ENCODE results near the gene ZNF836. TPM values are rescaled to one million over a fixed set of nuclear protein-coding genes. Genes with fewer than 3 reads are reported as not detected.

Gene ZNF836
- total RNA-seq, 3 donors from 2014 or later (not counting 1 experiment from before 2014, with no cell fraction given), result 27.9 to 40.2 (median 28.0) TPM

GRCh38 chr19:52155596-52156359 is 15.6 kb downstream of the ZNF836 start:
- WGBS (ENCODE audit: insufficient coverage), result 99% methylated on average over 15 of the region's 15 CpGs

DNA sequence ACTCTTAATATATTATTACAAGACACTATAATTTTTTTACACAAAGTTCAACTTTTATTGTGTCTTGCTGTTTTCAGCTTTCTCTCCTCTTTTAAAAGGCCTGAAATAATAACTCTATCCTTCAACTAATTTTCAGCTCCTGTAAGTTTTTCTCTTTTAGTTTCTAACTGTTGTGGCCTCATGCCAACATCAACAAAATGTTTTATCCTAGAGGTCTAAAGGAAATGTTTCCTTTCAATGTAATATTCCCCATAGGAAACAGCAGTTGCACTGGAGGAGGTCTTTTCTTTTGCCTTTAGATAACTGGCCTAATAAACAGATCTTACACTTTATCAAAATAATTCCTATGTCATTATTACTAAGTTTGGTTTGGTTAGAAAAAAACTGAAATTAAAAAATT is 23.2 kb downstream of the ZNF836 start:
- intact Hi-C loops (cut with micrococcal nuclease), result no loop called here
- H3K4me1 ChIP-seq (ENCODE audit: control insufficient read depth, insufficient read depth, low read length), result no peaks in the 10 kb centered on the region
- no peaks in the 10 kb centered on the region for H3K27me3 ChIP-seq (ENCODE audit: control insufficient read depth, insufficient read depth, low read length)
- no peaks in the 10 kb centered on the region for H3K27me3 Mint-ChIP-seq (ENCODE audit: low read depth in 2 of 2)
- peaks cover 15% of the 10 kb centered on the region for H3K36me3 Mint-ChIP-seq
- H3K4me1 Mint-ChIP-seq, result no peaks in the 10 kb centered on the region
- no peak overlapping the region for H3K4me3 ChIP-seq (ENCODE audit: low read length)
- ATAC-seq, result no peak
- no peak overlapping the region for H3K27ac ChIP-seq (ENCODE audit: low read length)
- no peak overlapping the region for H3K4me3 Mint-ChIP-seq
- no peak overlapping the region for H3K27ac Mint-ChIP-seq
- H3K36me3 ChIP-seq (ENCODE audit: control insufficient read depth, insufficient read depth, low read length), result no peaks in the 10 kb centered on the region
- TF ChIP-seq, protein P1, sequence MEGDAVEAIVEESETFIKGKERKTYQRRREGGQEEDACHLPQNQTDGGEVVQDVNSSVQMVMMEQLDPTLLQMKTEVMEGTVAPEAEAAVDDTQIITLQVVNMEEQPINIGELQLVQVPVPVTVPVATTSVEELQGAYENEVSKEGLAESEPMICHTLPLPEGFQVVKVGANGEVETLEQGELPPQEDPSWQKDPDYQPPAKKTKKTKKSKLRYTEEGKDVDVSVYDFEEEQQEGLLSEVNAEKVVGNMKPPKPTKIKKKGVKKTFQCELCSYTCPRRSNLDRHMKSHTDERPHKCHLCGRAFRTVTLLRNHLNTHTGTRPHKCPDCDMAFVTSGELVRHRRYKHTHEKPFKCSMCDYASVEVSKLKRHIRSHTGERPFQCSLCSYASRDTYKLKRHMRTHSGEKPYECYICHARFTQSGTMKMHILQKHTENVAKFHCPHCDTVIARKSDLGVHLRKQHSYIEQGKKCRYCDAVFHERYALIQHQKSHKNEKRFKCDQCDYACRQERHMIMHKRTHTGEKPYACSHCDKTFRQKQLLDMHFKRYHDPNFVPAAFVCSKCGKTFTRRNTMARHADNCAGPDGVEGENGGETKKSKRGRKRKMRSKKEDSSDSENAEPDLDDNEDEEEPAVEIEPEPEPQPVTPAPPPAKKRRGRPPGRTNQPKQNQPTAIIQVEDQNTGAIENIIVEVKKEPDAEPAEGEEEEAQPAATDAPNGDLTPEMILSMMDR (IDR thresholded peaks at IDR 0.05), result no peak
- no peak for DNase-seq
- H3K9me3 Mint-ChIP-seq, result peaks cover 9% of the 10 kb centered on the region in 2 donors
- H3K9me3 ChIP-seq (ENCODE audit: control insufficient read depth, insufficient read depth, low read length), result peaks cover 35% of the 10 kb centered on the region

More at GRCh38 chr19:52155596-52156359, 15.6 kb downstream of the ZNF836 start:
- Mint-ChIP-seq H3K4me1 (peaks cover 0 to 5% of the 10 kb centered on the region in 2 donors), H3K27me3 (ENCODE audit: low read depth in 2 of 2) (no peaks in the 10 kb centered on the region), H3K4me3 (no peak overlapping the region), H3K9me3 (peaks cover 27 to 42% of the 10 kb centered on the region in 2 donors), H3K27ac (no peak overlapping the region), H3K36me3 (peaks cover 77% of the 10 kb centered on the region)
- Histone ChIP-seq H3K36me3 (ENCODE audit: control insufficient read depth, insufficient read depth, low read length) (peaks cover 41% of the 10 kb centered on the region), H3K4me1 (ENCODE audit: control insufficient read depth, insufficient read depth, low read length) (no peaks in the 10 kb centered on the region), H3K9me3 (ENCODE audit: control insufficient read depth, insufficient read depth, low read length) (peaks cover 67% of the 10 kb centered on the region), H3K4me3 (ENCODE audit: low read length) (no peak overlapping the region), H3K27me3 (ENCODE audit: control insufficient read depth, insufficient read depth, low read length) (no peaks in the 10 kb centered on the region), H3K27ac (ENCODE audit: low read length) (no peak overlapping the region)
- DNase-seq, result no peak
- intact Hi-C loops (cut with micrococcal nuclease), result no loop called here
- ATAC-seq, result no peak
- TF ChIP-seq, protein P1 (IDR thresholded peaks at IDR 0.05), result no peak

DNA sequence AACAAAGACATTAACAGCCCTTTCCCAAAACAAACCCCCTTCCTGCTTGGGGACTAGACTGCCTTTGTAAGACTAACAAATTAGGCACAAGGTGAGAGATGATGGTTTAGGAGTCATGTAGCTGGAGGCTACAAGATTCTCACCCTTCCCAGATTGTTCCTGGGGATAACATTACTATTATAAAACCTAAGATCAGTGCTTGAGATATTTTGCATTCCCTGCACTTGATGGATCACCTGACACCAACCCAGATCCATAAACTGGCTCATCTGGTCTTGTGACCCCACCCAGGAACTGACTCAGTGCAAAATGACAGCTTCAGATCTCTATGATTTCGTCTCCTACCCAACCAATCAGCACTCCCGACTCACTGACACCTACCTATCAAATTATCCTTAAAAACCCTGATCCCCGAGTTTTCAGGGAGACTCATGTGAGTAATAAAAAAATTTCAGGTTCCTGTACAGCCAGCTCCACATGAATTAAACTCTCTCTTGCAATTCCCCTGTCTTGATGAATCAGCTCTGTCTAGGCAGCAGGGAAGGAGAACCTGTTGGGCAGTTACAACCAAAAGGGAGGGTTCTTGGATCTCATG is 29.3 kb downstream of the ZNF836 start:
- H3K27ac ChIP-seq (ENCODE audit: low read length), result no peak overlapping the region
- H3K4me1 Mint-ChIP-seq, result peaks cover 38% of the 10 kb centered on the region in 2 donors
- peak overlapping the region in 1 of 2 donors; percentile 21 for H3K27ac Mint-ChIP-seq
- no peaks in the 10 kb centered on the region for H3K27me3 Mint-ChIP-seq (ENCODE audit: low read depth in 2 of 2)
- peaks cover 25% of the 10 kb centered on the region for H3K4me1 ChIP-seq (ENCODE audit: control insufficient read depth, insufficient read depth, low read length)
- no peak overlapping the region for H3K4me3 Mint-ChIP-seq
- no peak for ATAC-seq
- no peak for DNase-seq
- H3K36me3 ChIP-seq (ENCODE audit: control insufficient read depth, insufficient read depth, low read length), result no peaks in the 10 kb centered on the region
- TF ChIP-seq, protein P1 (IDR thresholded peaks at IDR 0.05), result no peak
- H3K9me3 Mint-ChIP-seq, result peaks cover 3% of the 10 kb centered on the region in 2 donors
- WGBS (ENCODE audit: insufficient coverage), result 94% methylated on average over 3 of the region's 3 CpGs
- peaks cover 9% of the 10 kb centered on the region for H3K9me3 ChIP-seq (ENCODE audit: control insufficient read depth, insufficient read depth, low read length)
- H3K4me3 ChIP-seq (ENCODE audit: low read length), result no peak overlapping the region
- H3K36me3 Mint-ChIP-seq, result no peaks in the 10 kb centered on the region
- intact Hi-C loops (cut with micrococcal nuclease), result no loop called here
- H3K27me3 ChIP-seq (ENCODE audit: control insufficient read depth, insufficient read depth, low read length), result no peaks in the 10 kb centered on the region

All from natural killer cell (primary cell).